ENCODE data around the gene PLAA.

DNA sequence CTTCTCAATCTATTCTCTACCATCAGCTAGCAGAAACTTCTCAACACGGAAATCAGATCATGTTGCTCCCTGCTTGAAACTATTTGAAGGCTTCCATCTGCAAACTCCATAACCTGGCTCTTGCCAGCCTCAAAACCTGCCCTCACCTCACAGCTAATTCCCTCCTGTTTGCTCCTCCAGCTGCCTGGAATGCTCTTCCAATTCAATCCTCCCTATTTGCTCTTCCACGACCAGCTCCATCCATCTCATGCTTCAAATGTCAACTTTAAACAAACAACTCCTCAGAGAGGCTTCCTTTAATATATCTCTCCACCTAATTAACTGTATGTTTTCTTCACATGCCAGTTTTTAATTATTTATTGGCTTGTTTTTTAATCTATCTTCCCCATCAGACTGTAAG is 1.5 kb downstream of the PLAA start:
- no peak for TF ChIP-seq EZH2 (IDR thresholded peaks at IDR 0.05; ENCODE audit: insufficient read depth, low read length)
- no peak for TF ChIP-seq CTCF (IDR thresholded peaks at IDR 0.05; ENCODE audit: insufficient read depth, low read depth, low read length)
